Uterus (tissue), 2 donors: ENCODE data around the gene ADAMTSL2.

Experiments
- POLR2A ChIP-seq, 2 donors: fragments of 450-650 bp; IDR thresholded peaks; one replicate each; pipeline ENCODE4 v1.6.1; 2016; ENCODE audit warnings: antibody characterized with exemption in 2 of 2, mild to moderate bottlenecking in 1 of 2, moderate library complexity in 1 of 2
- TF ChIP-seq, protein P1 (sequence below), 4 experiments: fragments of 200-600 bp in 2 of 4; fragments of 450-650 bp in 2 of 4; sonication (generic) in 2 of 4; IDR thresholded peaks; one replicate each; pipeline ENCODE4 v1.5.1; 2016 to 2019; ENCODE audit warnings: antibody characterized with exemption in 4 of 4, mild to moderate bottlenecking in 2 of 4, moderate library complexity in 1 of 4

DNA sequence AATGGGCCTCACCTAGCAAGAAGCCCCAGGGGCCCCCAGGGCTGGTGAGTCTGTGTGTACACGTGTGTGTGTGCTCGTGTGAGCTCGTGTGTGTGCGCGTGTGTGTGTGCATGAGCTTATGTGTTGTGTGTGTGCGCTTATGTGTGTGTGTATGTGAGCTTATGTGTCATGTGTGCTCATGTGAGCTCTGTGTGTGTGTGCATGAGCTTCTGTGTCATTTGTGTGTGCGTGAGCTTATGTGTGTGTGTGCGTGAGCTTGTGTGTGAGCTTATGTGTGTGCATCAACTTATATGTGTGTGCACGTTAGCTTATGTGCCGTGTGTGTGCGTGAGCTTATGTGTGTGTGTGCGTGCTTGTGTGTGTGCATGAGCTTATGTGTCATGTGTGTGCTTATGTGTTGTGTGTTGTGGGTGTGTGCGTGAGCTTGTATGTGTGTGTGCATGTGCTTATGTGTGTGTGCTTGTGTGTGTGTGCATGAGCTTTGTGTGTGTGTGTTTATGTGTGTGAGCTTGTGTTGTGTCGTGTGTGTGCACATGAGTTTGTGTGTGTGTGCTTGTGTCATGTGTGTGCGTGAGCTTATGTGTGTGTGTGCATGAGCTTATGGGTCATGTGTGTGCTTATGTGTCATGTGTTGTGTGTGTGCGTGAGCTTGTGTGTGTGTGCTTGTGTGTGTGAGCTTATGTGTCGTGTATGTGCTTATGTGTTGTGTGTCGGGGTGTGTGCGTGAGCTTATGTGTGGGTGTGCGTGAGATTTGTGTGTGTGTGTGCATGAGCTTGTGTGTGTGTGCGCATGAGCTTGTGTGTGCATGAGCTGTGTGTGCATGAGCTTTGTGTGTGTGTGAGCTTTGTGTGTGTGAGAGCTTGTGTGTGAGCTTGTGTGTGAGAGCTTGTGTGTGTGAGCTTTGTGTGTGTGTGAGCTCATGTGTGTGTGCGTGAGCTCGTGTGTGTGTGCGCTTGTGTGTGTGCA lies 38.9 kb upstream of the ADAMTSL2 start:
- TF ChIP-seq, protein P1, sequence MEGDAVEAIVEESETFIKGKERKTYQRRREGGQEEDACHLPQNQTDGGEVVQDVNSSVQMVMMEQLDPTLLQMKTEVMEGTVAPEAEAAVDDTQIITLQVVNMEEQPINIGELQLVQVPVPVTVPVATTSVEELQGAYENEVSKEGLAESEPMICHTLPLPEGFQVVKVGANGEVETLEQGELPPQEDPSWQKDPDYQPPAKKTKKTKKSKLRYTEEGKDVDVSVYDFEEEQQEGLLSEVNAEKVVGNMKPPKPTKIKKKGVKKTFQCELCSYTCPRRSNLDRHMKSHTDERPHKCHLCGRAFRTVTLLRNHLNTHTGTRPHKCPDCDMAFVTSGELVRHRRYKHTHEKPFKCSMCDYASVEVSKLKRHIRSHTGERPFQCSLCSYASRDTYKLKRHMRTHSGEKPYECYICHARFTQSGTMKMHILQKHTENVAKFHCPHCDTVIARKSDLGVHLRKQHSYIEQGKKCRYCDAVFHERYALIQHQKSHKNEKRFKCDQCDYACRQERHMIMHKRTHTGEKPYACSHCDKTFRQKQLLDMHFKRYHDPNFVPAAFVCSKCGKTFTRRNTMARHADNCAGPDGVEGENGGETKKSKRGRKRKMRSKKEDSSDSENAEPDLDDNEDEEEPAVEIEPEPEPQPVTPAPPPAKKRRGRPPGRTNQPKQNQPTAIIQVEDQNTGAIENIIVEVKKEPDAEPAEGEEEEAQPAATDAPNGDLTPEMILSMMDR (IDR thresholded peaks at IDR 0.05), result no peak
- TF ChIP-seq POLR2A (IDR thresholded peaks at IDR 0.05), result no peak
